ENCODE data around the gene TOP2B.

- TF ChIP-seq CTCF (IDR thresholded peaks at IDR 0.05) (no peak), POLR2A (IDR thresholded peaks at IDR 0.05) (no peak)
Observed at GRCh38 chr3:25621087-25621486, 43.6 kb downstream of the TOP2B start.

Data from testis (tissue), 2 donors.